ENCODE measurements around the gene TXNRD2.
"Not testable (repeated sequence)": the region's sequence is repeated elsewhere in the genome, so short reads cannot be mapped to it uniquely, and the experiment has no call there.

Gene TXNRD2

DNA sequence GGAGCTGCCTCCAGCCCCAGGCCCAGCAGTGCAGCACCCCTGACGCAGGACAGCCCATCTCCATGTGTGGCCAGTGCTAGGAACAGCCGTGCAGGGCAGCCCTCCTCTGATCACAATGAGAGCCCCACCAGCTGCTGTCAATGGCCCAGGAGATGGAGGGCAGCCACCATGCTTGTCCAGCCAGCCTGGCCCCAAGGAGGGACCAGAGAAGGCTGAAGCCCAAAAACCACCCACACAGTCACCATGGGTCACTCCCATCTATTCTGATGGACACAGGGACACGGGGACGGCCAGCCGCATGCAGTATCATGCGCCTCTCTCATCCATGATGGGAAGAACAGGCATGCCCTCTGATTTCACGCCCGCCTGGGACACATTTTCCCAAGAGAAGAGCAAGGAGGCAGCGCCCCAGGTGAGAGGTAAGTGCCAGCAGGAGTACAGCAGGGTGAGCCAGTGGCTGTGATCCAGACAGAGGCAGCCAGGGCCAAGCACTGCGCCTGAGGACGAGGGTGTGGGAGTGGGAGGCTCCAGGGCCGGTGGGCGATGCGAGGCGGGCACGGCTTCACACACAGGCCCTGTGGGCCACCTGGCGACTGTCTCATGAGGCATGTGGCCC lies 53.4 kb downstream of the TXNRD2 start:
- no peak for DNase-seq (ENCODE audit: low read depth, low spot score)

DNA sequence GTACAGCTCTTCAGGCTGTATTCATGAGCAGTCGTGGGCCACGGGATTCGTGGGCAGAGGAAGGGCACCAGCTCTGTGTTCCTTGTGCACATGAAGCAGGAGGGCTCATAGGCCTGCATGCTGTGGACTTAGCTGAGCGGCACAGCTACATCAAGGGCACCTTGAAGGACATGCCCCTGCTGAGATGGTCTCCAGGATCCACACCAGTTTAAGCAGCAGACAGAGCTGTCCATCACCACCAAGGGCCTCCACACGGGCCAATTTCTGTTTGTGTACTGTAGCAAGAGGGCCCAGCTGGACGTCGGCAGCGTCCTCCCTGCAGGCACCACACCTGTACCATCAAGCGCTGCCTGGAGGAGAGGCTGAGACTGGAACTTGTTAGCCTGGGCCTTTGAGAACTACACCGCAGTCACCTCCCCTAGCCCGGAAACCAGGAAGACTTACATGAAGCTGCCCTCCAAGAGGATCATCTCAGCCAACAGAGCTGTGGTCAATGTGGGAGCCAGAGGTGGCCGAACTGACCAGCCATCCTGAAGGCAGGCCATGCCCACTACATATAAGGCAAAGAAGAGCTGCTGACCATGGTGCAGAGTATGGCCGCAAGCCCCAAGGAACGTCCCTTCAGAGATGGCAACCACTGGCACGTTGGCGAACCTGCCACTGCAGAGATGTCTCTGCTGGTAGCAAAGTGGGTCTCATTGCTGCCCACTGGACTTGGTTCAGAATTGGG lies 54.2 kb downstream of the TXNRD2 start:
- no peak for DNase-seq (ENCODE audit: low read depth, low spot score)

GRCh38 chr22:19886605-19887255 lies 54.9 kb downstream of the TXNRD2 start:
- no peak for DNase-seq (ENCODE audit: low read depth, low spot score)

DNA sequence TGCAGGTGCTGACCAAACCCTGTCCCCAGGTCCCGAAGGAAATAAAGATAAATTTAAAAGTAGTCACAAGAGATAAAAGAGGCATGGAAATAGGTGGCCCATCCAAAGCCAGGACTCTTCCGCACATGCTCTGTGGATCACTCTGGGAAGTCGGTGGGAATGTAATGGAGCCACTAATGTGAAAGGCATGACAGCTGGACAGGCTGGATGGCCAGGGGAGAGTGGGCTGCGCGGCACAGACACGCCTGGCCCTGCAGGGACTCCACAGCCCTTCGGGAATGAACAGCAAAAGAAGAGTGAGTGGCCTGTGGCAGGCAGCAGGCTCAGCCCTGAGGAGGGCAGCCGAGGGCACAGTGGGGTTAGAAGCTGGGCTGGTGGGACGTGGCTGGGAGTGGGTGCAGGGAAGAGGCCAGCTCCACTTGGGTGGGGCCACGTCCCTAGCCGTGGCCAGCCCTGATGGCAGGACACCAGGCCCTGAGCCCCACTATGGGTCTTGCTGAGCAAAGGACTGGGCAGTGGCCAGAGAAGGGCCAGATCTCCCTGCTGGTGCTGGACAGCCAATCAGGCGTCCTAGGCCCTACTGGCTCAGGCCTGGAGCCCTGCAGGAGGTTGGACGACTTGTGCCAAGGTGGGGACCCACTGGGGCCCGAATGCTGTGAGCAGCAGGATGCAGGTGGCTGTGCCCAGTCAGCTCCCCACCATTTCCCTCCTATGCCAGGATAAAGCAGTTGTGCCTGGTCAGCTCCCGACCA lies 55.6 kb downstream of the TXNRD2 start:
- DNase-seq (ENCODE audit: low read depth, low spot score), result no peak

DNA sequence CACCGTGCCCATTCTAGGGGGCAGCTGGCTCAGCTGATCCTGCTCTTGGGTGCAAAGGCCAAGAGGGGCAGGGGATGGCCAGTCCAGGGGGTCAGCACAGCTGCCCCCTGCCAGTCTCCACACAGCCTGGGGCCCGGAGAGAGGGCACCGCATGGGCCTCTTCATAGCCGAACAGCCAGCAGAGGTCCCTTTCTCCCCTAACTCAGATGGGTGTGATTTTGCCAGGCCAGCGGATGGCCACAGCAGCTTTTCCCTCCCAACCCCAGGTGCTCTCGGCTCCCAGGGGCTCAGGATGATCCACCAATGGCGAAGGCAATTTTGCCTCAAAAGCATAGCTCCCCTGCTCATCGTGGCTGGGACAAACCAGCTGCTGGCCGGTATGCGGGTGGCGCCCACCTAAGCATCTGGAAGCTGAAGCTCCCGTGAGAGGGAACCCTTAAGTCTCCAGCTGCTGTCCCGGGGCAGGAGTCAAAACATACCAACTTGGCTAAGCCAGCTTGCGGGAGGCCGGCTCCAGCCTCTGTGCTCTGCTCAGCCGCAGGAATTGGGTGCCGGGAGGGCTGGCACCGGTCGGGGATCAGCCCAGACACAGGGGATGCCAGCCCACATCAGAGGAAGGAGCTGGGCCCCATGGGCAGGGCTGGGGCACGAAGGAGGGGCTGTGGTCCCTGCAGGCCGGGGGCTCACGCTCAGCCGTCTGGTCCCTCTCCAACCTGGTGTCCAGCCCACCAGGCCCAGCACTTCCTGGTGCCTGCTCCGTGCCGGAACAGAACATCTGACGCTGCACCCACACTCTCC lies 56.5 kb downstream of the TXNRD2 start:
- no peak for DNase-seq (ENCODE audit: low read depth, low spot score)

GRCh38 chr22:19884161-19884953 lies 57.3 kb downstream of the TXNRD2 start:
- no peak for DNase-seq (ENCODE audit: low read depth, low spot score)

- DNase-seq (ENCODE audit: low read depth, low spot score), result not testable (repeated sequence)
Observed at GRCh38 chr22:19883446-19883845, 58.2 kb downstream of the TXNRD2 start.

DNA sequence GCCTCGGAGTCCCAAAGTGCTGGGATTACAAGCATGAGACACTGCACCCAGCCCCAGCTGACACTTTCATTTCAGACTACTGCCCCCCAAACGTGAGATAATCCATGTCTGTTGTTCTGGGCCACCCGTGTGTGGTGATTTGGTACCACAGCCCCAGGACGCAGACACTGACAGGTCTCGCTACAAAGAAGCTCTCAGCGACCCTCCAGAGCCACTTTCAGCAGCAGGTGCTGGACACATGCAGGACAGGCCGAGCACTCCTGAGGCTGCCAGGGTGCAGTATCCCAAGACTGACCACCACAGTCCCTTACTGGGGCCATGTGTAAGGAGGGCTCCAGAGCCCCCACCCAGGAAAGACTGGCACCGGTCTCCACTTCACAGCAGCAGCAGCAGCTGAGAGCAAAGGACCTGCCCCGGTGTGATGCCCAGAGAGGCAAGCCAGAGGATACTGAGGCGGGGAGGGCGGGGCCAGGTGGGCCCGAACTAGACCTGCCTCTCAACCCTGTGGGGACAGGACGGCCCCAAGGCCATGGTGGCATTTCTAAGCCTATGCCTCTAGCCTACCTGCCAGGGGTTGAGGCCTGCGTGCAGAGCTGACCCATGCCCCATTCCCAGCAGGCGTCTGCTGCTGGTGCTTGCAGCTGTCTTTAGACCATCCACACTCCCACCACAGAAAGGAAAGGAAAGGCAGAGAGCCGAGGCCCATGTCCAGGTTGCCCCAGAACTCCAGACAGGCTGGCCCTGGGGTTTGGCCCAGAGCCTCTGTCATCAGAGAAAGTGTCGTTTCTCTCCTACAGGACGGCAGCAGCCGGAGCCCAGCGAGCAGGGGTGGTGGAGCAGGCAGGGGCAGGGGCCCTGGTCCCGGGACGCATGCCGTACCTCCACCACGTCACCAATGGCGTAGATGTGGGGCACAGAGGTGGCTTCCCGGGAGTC lies 58.9 kb downstream of the TXNRD2 start:
- DNase-seq (ENCODE audit: low read depth, low spot score), result no peak

- DNase-seq (ENCODE audit: low read depth, low spot score), result no peak
Observed at GRCh38 chr22:19880786-19881569, 60.6 kb downstream of the TXNRD2 start.

- no peak for DNase-seq (ENCODE audit: low read depth, low spot score)
Observed at GRCh38 chr22:19879992-19880785, 61.4 kb downstream of the TXNRD2 start.

GRCh38 chr22:19879643-19879991 lies 62.0 kb downstream of the TXNRD2 start:
- DNase-seq (ENCODE audit: low read depth, low spot score), result no peak

- DNase-seq (ENCODE audit: low read depth, low spot score), result no peak
Observed at GRCh38 chr22:19879246-19879570, 62.4 kb downstream of the TXNRD2 start.

DNA sequence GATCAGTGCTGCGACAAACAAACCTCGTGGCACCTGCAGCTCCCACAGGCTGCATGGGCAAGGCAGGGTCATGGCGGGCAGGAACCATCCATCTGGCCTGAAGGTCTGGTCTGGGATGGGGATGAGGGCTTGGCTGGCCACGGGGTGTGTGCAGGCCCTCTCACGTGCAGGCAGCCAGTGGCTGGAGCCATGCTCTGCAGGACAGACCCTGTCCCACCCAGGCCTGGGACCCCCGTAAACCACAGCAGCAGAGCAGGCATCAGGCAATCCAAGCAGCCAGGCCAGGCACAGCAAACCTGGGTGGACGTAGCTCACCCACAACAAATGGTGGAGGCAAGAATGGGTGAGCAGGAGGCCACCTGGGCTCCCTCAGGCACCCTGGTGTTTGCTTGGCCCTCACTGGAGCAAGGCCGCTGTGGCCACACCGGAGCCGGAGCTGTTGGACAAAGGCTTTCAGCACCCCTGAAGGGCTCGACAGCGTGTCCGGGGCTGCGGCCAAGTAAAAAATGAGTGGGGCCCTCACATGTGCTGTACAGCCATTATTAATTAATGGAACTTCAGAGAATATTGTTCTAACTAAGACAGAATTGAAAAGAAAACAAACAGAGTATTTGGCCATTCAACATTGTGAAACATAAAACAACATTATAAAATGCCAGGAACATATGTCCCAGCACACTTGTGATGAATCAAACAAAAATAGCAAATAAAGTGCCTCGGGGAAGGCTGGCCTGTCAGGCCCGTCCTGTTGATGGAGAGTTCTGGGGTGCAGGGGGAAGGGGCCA lies 63.0 kb downstream of the TXNRD2 start:
- DNase-seq (ENCODE audit: low read depth, low spot score), result no peak

- DNase-seq (ENCODE audit: low read depth, low spot score), result no peak
Observed at GRCh38 chr22:19877626-19878339, 63.8 kb downstream of the TXNRD2 start.

DNA sequence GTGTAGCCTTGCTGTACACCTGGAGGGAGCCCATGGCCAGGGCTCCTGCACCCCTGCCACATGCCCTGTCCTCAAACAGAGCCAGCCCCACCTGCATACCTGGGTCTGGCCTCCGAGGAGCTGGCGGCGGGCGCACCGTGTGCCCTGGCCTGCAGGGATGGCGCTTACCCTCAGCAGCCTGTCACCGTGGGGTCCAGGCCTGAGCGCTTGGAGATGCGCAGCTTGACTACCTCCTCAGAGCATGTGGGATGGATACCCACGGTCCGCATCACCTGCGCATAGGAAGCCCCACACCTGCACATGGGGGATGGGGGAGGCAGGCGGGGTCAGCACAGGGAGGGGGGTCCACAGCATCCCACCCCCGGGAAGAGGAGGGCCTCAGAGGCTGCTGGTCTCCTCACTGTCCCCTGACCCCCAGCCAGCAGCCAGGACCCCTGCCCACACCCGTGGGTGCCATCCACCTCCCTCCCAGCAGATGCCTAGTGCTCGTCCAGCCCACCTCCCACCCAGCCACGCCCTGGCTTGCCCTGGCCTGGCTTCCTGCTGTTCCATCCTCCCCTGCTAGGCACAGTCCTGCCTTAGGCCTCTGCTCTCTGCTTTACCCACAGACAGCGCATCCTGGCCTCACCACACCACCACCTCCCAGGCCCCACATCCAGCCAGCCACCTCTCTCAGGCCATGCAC lies 64.5 kb downstream of the TXNRD2 start:
- no peak for DNase-seq (ENCODE audit: low read depth, low spot score)

- DNase-seq (ENCODE audit: low read depth, low spot score), result no peak
Observed at GRCh38 chr22:19876314-19876940, 65.2 kb downstream of the TXNRD2 start.

Measured in activated naive CD8-positive, alpha-beta T cell treated with anti-CD3 and anti-CD28 coated beads, Interleukin-2, amount 50 U/mL, for 16 hours (primary cell).